Adipocyte (in vitro differentiated cells): ENCODE measurements around the gene SYT8.

ENCODE experiments used
- DNase-seq: peaks from one replicate; pipeline ENCODE4 v3.0.0-alpha.2; 2015; ENCODE audit warnings: low read depth
- H3K27me3 ChIP-seq: replicated peaks from 2 replicates; pipeline ENCODE4 v1.7.0; 2013; ENCODE audit warnings: mild to moderate bottlenecking, low read length, moderate library complexity; ENCODE audit not compliant: control insufficient read depth, insufficient read depth
- H3K36me3 ChIP-seq: 2 replicates; pipeline ENCODE4 v1.7.0; 2013; ENCODE audit warnings: low read length, mild to moderate bottlenecking, moderate library complexity; ENCODE audit not compliant: control insufficient read depth, insufficient read depth, severe bottlenecking
- H3K4me1 ChIP-seq: 2 replicates; pipeline ENCODE4 v1.7.0; 2013; ENCODE audit warnings: mild to moderate bottlenecking, low read length, moderate library complexity; ENCODE audit not compliant: control insufficient read depth, insufficient read depth
- H3K4me3 ChIP-seq: 2 replicates; pipeline ENCODE4 v1.7.0; 2013; ENCODE audit warnings: mild to moderate bottlenecking, low read length, moderate library complexity
- H3K9ac ChIP-seq: 2 replicates; pipeline ENCODE4 v1.7.0; 2013; ENCODE audit warnings: mild to moderate bottlenecking, low read length, moderate library complexity
- H3K9me3 ChIP-seq: 2 replicates; pipeline ENCODE4 v1.7.0; 2013; ENCODE audit warnings: mild to moderate bottlenecking, low read length, moderate library complexity; ENCODE audit not compliant: control insufficient read depth

Gene SYT8

GRCh38 chr11:1842149-1843097 lies 7.6 kb downstream of the SYT8 start:
- peaks cover 2% of the 10 kb centered on the region for H3K27me3 ChIP-seq
- no peak for DNase-seq

GRCh38 chr11:1843098-1843473 lies 8.3 kb downstream of the SYT8 start:
- Histone ChIP-seq H3K9me3 (no peaks in the 10 kb centered on the region), H3K27me3 (peaks cover 2% of the 10 kb centered on the region)

More at GRCh38 chr11:1842149-1843097, 7.6 kb downstream of the SYT8 start:
- Histone ChIP-seq H3K9ac (no peak overlapping the region), H3K4me3 (no peak overlapping the region), H3K4me1 (peaks cover 15% of the 10 kb centered on the region), H3K36me3 (no peaks in the 10 kb centered on the region), H3K9me3 (no peaks in the 10 kb centered on the region)

DNA sequence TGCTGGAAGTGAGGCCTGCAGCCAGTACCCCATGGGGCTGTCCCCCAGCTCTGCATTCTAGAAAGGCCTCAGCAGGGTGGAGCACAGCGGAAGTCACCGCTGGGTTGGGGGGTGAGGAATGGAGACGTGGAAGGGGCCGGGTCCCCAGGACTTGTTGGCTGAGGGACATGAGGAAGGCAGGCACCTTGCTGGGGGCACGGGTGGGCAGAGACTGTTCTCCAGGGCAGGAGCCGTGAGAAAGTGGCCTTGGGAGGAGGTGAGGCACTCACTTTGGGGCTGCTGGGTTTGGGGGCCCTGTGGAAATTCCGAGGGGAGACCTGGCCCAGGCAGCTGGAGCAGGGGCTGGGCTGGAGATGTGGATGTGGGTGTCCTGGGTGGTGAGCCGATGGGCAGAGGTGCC lies 9.0 kb downstream of the SYT8 start:
- no peak for DNase-seq
- Histone ChIP-seq H3K4me1 (peaks cover 15% of the 10 kb centered on the region), H3K27me3 (peaks cover 2% of the 10 kb centered on the region), H3K9me3 (no peaks in the 10 kb centered on the region), H3K9ac (no peak overlapping the region), H3K4me3 (no peak overlapping the region), H3K36me3 (no peaks in the 10 kb centered on the region)

More at GRCh38 chr11:1843098-1843473, 8.3 kb downstream of the SYT8 start:
- Histone ChIP-seq H3K4me3 (no peak overlapping the region), H3K4me1 (peaks cover 15% of the 10 kb centered on the region), H3K36me3 (no peaks in the 10 kb centered on the region), H3K9ac (no peak overlapping the region)
- DNase-seq: no peak

DNA sequence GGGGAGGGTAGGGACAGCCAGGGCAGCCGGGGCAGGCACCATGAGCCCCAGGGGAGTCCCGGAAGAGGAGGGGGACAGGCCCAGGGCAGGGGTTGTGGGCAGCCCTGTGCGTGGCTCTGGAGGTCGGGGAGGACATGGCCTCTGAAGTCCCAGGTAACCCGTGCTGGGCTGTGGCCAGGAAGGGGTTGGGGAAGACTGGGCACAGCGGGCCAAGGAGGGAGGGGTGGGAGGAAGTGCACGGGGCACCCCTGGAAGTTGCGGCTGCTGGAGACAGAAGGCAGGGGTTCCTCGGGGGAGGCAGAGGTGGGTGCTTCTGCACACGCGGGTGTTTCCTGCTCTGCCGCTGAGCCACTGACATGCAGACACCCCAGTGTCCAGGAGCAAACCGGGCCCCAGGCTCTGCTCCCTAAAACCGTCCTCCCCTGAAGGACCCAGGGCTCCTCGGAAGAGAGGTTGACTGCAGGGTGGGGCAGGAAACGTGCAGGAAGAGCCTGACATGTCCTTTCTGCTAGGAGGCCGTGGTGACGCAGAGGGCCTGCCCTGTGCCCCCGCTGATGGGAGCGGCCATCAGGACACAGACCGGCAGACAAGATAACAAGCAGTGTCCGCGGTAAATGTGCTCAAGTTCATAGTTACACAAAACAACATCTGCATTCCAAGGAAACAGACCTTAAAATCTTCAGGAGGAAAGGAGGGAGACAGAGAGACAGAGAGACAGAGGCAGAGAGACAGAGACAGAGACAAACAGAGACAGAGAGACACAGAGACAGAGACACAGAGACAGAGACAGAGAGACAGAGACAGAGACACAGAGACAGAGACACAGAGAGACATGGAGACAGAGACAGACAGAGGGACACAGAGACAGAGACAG lies 9.7 kb downstream of the SYT8 start:
- H3K4me3 ChIP-seq: peak overlapping the region; percentile 35
- no peaks in the 10 kb centered on the region for H3K9me3 ChIP-seq
- H3K9ac ChIP-seq: peak overlapping the region; percentile 62
- peaks cover 15% of the 10 kb centered on the region for H3K4me1 ChIP-seq
- peaks cover 2% of the 10 kb centered on the region for H3K27me3 ChIP-seq
- DNase-seq: no peak
- H3K36me3 ChIP-seq: no peaks in the 10 kb centered on the region

- DNase-seq: no peak
Observed at GRCh38 chr11:1845095-1845429, 10.3 kb downstream of the SYT8 start.

DNA sequence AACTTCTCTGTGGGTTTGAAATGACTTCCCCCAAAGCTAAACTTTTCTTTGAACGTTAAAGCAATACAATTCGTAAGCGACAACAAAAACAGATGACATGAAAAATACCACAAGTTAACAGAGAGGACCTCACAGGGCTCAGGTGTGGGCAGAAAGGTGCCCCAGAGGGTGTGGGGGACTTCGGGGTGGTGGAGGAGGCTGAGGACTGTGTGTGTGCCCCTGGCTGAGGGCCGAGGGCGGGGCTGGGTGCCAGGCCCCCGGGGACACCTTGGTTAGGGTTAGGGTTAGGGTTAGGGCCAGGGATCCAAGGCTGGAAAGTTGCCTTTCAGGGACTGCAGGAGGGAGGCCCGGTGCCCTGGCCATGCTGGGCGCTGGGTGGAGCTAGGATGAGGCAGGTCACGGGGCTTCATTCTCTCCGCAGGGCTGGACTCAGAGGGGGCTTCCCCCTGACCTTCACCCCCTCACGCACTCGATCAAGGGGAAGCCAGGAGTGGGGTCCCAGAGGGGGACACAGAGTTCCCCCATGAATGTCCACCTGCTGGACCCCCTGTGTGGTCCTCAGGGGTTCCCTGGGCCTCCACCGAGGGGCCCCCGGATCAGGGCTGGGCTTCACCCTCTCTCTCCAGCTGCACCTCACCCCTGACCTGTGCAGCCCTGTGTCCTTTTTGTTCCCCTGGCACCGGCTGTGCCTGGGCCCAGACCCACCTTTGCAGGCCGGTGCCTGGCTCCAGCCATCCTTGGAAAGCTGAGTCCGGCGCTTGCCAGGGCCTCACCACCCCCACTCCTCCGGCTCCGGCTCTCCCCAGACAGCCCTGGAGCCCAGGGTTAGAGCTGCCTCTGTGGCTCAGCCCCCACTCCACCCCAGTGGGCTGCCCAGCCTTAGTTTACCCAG lies 11.0 kb downstream of the SYT8 start:
- peak overlapping the region; percentile 62 for H3K9ac ChIP-seq
- H3K4me3 ChIP-seq: no peak overlapping the region
- no peak for DNase-seq
- no peaks in the 10 kb centered on the region for H3K36me3 ChIP-seq
- H3K9me3 ChIP-seq: no peaks in the 10 kb centered on the region
- peaks cover 2% of the 10 kb centered on the region for H3K27me3 ChIP-seq
- peaks cover 15% of the 10 kb centered on the region for H3K4me1 ChIP-seq

More at GRCh38 chr11:1845095-1845429, 10.3 kb downstream of the SYT8 start:
- H3K4me1 ChIP-seq: peaks cover 15% of the 10 kb centered on the region
- H3K9ac ChIP-seq: peak overlapping the region; percentile 62
- peaks cover 2% of the 10 kb centered on the region for H3K27me3 ChIP-seq
- no peaks in the 10 kb centered on the region for H3K9me3 ChIP-seq
- no peaks in the 10 kb centered on the region for H3K36me3 ChIP-seq
- peak overlapping the region; percentile 35 for H3K4me3 ChIP-seq

GRCh38 chr11:1846453-1846932 lies 11.7 kb downstream of the SYT8 start:
- H3K27me3 ChIP-seq: no peaks in the 10 kb centered on the region
- no peak overlapping the region for H3K9ac ChIP-seq
- H3K4me3 ChIP-seq: no peak overlapping the region
- no peaks in the 10 kb centered on the region for H3K9me3 ChIP-seq
- no peak for DNase-seq
- H3K4me1 ChIP-seq: peaks cover 15% of the 10 kb centered on the region
- no peaks in the 10 kb centered on the region for H3K36me3 ChIP-seq

GRCh38 chr11:1847006-1847735 lies 12.4 kb downstream of the SYT8 start:
- H3K4me1 ChIP-seq: peaks cover 15% of the 10 kb centered on the region
- peaks cover 4% of the 10 kb centered on the region for H3K27me3 ChIP-seq
- no peaks in the 10 kb centered on the region for H3K36me3 ChIP-seq
- H3K9ac ChIP-seq: no peak overlapping the region
- no peak overlapping the region for H3K4me3 ChIP-seq
- no peaks in the 10 kb centered on the region for H3K9me3 ChIP-seq
- no peak for DNase-seq

- no peak for DNase-seq
- no peaks in the 10 kb centered on the region for H3K9me3 ChIP-seq
- peaks cover 7% of the 10 kb centered on the region for H3K27me3 ChIP-seq
- H3K4me1 ChIP-seq: peaks cover 15% of the 10 kb centered on the region
- H3K9ac ChIP-seq: no peak overlapping the region
- no peaks in the 10 kb centered on the region for H3K36me3 ChIP-seq
- no peak overlapping the region for H3K4me3 ChIP-seq
Observed at GRCh38 chr11:1847926-1848639, 13.3 kb downstream of the SYT8 start.
